Adrenal gland (tissue), 12 donors: ENCODE results near the gene TAOK2. TPM values are rescaled to one million over a fixed set of nuclear protein-coding genes. Genes with fewer than 3 reads are reported as not detected.

Experiments
- DNase-seq, 7 donors: peaks; one replicate each; pipeline ENCODE4 v3.0.0-alpha.2; 2019 to 2020
- H3K27ac ChIP-seq, 5 donors: fragments of 200-600 bp; sonication (generic) in 4 of 5; 1 replicate in 3 of 5; 2 replicates in 2 of 5; pipeline versions ENCODE4 v1.5.1 to v1.8.0; 2016 to 2020; ENCODE audit warnings: mild to moderate bottlenecking in 1 of 5
- H3K27me3 ChIP-seq: fragments of 200-600 bp; 2 replicates; pipeline ENCODE4 v1.8.0; 2021
- H3K36me3 ChIP-seq, 2 donors: fragments of 200-600 bp; replicated peaks in 1 of 2; 1 replicate in 1 of 2; 2 replicates in 1 of 2; pipeline versions ENCODE4 v1.5.1 to v1.8.0; 2018 to 2022
- H3K4me1 ChIP-seq, 2 donors: fragments of 200-600 bp; replicated peaks in 1 of 2; 1 replicate in 1 of 2; 2 replicates in 1 of 2; pipeline versions ENCODE4 v1.5.1 to v1.8.0; 2018 to 2021
- H3K4me3 ChIP-seq, 4 donors: fragments of 200-600 bp; sonication (generic) in 3 of 4; one replicate each; pipeline ENCODE4 v1.5.1; 2016 to 2018
- H3K9me3 ChIP-seq, 3 donors: fragments of 200-600 bp; sonication (generic) in 1 of 3; replicated peaks in 1 of 3; 1 replicate in 2 of 3; 2 replicates in 1 of 3; pipeline versions ENCODE4 v1.5.1 to v1.8.0; 2016 to 2021
- POLR2A ChIP-seq, 2 donors: fragments of 450-650 bp; IDR thresholded peaks; one replicate each; pipeline ENCODE4 v1.6.1; 2017; ENCODE audit warnings: antibody characterized with exemption in 2 of 2, mild to moderate bottlenecking in 2 of 2, moderate library complexity in 1 of 2
- WGBS, 4 donors: extraction: QIAGEN DNeasy Blood & Tissue Kit in 2 of 4; methylation state at CpG; one replicate each; pipeline versions ENCODE4 v1.1.5 to v1.1.7; 2013 to 2017; 5-methylcytosine and 5-hydroxymethylcytosine counted together
- intact Hi-C, 2 donors: fragments of 100-400 bp; cut with DNase I; formaldehyde crosslinking; loops; one replicate each; pipeline versions ENCODE4 v1.14.1 to v1.15.0; 2022 to 2023
- polyA plus RNA-seq, 3 donors: library from polyadenylated mRNA; stranded (reverse); fragments of 200-250 nt in 2 of 3; fragments of 350-450 nt in 1 of 3; fragmentation: Illumina TruSeq in 1 of 3; extraction: RNeasy Lipid Tissue Mini Kit (QIAGEN cat#74804) in 1 of 3; gene quantifications; one replicate each; pipeline ENCODE4 v1.2.3, GENCODE V29; 2013 to 2014
- total RNA-seq, 9 donors: library from RNA; depleted of rRNA in 4 of 9; stranded (reverse); fragments of >200 nt in 4 of 9; fragments of 120-200 nt in 1 of 9; fragmentation: NEBNext Ultra II Directional in 1 of 9; extraction: Animal tissue kit (Norgen Biotek cat#: 25700) in 1 of 9; gene quantifications; one replicate each; pipeline versions ENCODE4 v1.1.0 to v1.2.4, GENCODE V29; 2013 to 2023
- TF ChIP-seq, protein P1 (sequence below), 6 experiments: fragments of 450-650 bp in 4 of 6; fragments of 200-600 bp in 2 of 6; sonication (generic) in 1 of 6; IDR thresholded peaks; 1 replicate in 5 of 6; 2 replicates in 1 of 6; pipeline versions ENCODE4 v1.5.1 to v1.8.0; 2016 to 2021; ENCODE audit warnings: antibody characterized with exemption in 6 of 6, mild to moderate bottlenecking in 2 of 6, moderate library complexity in 1 of 6
- donor health status: healthy with polysubstance abuse.
- donor health status: Bipolar disorder and iron deficiency.
- donor health status: DM: yes; HTN: yes; CAD: no.
- donor health status: DM: no; HTN: no; CAD: no.
- donor health status: DM: no; HTN: no; CAD: no.
- donor health status: DM: yes; HTN: yes; CAD: no.

TAOK2 gene
- total and polyA plus RNA-seq, 12 donors: 36.6 to 135 (median 72.3) TPM

DNA sequence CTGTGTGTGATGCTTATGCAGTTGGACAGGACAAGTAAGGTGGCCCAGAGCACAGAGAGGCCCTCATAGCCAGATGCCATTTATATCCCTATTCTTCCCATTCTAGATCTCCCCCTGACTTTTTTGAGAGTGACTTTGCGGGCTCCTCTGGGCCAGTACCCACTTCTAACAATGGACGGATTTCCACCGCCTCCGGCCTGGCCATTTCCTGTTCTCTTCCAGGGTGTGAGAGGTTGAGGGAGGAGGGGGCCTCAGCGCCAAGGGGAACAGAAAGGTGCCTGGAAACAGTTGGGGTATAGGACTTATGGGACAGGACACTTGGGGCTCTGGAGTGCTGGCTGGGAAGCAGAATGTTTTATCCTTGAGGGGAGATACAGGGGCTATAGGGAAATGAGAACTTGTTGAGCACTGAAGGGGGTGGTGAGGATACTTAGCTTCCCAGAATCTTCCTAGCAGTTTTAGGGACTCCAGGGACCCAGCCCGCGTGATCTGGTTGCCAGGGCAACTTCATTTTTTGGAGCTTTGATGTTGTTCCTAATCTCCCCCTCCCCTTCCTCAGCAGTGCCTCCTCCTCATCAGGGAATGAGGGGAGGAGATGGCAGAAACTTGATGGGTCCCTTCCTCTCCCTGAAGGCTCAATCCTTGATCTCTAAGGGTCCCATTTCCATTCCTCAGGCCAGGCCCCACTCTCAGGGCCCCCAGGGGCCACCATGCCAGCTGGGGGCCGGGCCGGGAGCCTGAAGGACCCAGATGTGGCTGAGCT is 3.6 kb downstream of the TAOK2 start:
- H3K27me3 ChIP-seq: no peaks in the 10 kb centered on the region
- peaks cover 30 to 53% of the 10 kb centered on the region in 2 donors for H3K4me1 ChIP-seq
- TF ChIP-seq, protein P1, sequence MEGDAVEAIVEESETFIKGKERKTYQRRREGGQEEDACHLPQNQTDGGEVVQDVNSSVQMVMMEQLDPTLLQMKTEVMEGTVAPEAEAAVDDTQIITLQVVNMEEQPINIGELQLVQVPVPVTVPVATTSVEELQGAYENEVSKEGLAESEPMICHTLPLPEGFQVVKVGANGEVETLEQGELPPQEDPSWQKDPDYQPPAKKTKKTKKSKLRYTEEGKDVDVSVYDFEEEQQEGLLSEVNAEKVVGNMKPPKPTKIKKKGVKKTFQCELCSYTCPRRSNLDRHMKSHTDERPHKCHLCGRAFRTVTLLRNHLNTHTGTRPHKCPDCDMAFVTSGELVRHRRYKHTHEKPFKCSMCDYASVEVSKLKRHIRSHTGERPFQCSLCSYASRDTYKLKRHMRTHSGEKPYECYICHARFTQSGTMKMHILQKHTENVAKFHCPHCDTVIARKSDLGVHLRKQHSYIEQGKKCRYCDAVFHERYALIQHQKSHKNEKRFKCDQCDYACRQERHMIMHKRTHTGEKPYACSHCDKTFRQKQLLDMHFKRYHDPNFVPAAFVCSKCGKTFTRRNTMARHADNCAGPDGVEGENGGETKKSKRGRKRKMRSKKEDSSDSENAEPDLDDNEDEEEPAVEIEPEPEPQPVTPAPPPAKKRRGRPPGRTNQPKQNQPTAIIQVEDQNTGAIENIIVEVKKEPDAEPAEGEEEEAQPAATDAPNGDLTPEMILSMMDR (IDR thresholded peaks at IDR 0.05): no peak
- TF ChIP-seq POLR2A (IDR thresholded peaks at IDR 0.05): no peak
- H3K4me3 ChIP-seq: peak overlapping the region in 1 of 4 donors; percentile 68
- WGBS, 4 donors: 69 to 84% (median 74%) methylated on average over 7 to 9 of the region's 9 CpGs
- no peaks in the 10 kb centered on the region for H3K9me3 ChIP-seq
- peaks cover 0 to 52% of the 10 kb centered on the region in 2 donors for H3K36me3 ChIP-seq
- H3K27ac ChIP-seq: peak overlapping the region in 3 of 5 donors; percentile 6 to 87 (median 81)
- peak in 1 of 7 donors; percentile 21 for DNase-seq
- intact Hi-C loops: no loop called here

DNA sequence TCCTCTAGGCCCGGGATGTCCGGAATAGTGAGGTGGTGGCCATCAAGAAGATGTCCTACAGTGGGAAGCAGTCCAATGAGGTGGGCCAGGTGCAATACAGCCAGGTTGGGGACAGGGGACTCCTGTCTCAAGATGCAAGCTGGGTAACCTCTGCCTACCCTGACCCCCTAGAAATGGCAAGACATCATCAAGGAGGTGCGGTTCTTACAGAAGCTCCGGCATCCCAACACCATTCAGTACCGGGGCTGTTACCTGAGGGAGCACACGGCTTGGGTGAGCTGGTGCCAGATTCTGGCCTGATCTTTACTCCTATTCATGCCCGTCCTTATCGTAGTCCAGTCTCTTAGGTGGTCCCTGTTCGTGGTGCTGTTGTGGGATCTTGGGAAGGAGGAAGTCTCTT is 4.4 kb downstream of the TAOK2 start:
- no peak for DNase-seq
- no peak overlapping the region for H3K4me3 ChIP-seq
- 91 to 93% (median 92%) methylated on average over 8 to 9 of the region's 9 CpGs for WGBS, 4 donors
- no peaks in the 10 kb centered on the region for H3K9me3 ChIP-seq
- intact Hi-C loops: no loop called here
- TF ChIP-seq, protein P1 (IDR thresholded peaks at IDR 0.05): no peak
- no peak for TF ChIP-seq POLR2A (IDR thresholded peaks at IDR 0.05)
- peaks cover 30 to 51% of the 10 kb centered on the region in 2 donors for H3K4me1 ChIP-seq
- H3K36me3 ChIP-seq: peaks cover 0 to 57% of the 10 kb centered on the region in 2 donors
- peak overlapping the region in 2 of 5 donors; percentile 81 to 87 for H3K27ac ChIP-seq
- H3K27me3 ChIP-seq: no peaks in the 10 kb centered on the region

DNA sequence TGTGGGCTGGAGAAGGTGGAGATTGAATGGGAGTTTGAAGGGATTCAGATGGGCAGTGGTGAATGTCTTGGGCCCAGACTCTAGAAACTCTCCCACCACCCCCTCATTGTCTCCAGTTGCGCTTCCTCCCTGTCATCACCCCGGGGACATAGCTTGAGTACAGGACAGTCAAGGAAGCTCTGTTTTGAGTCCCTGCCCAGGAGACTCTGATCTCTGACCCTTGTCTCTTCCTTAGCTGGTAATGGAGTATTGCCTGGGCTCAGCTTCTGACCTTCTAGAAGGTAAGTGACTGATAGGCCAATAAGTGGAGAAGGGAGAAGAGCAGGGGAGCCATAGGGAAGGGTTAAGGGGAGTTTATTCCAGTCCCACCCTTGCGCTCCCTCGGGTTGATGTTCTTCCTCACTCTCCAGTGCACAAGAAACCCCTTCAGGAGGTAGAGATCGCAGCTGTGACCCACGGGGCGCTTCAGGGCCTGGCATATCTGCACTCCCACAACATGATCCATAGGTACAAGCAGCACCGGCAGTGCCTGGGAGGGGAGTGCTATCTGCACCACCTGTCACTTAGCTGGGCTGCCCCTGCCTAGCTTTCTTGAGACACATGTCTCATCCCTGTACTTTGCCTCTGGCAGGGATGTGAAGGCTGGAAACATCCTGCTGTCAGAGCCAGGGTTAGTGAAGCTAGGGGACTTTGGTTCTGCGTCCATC is 5.0 kb downstream of the TAOK2 start:
- Histone ChIP-seq H3K9me3 (no peaks in the 10 kb centered on the region), H3K4me1 (peaks cover 30 to 48% of the 10 kb centered on the region in 2 donors), H3K4me3 (no peak overlapping the region), H3K36me3 (peaks cover 0 to 63% of the 10 kb centered on the region in 2 donors), H3K27ac (peak overlapping the region in 2 of 5 donors; percentile 81 to 87), H3K27me3 (no peaks in the 10 kb centered on the region)
- intact Hi-C loops: no loop called here
- TF ChIP-seq, protein P1 (IDR thresholded peaks at IDR 0.05): no peak
- no peak for TF ChIP-seq POLR2A (IDR thresholded peaks at IDR 0.05)
- 81 to 89% (median 87%) methylated on average over 8 to 9 of the region's 9 CpGs for WGBS, 4 donors
- no peak for DNase-seq
